Measurements from ENCODE around the gene DTX1. TPM values are rescaled to one million over a fixed set of nuclear protein-coding genes. Genes with fewer than 3 reads are reported as not detected.
"Not testable (repeated sequence)": the region's sequence is repeated elsewhere in the genome, so short reads cannot be mapped to it uniquely, and the experiment has no call there.

The DTX1 gene
- total RNA-seq, 4 donors from 2014 or later, result 2.4 to 8.6 (median 3.1) TPM

GRCh38 chr12:113116875-113117274 is 60.3 kb downstream of the DTX1 start:
- intact Hi-C loops (cut with DNase I; ENCODE audit: low total_unique reads), result no loop called here
- Histone ChIP-seq H3K27me3 (no peaks in the 10 kb centered on the region), H3K36me3 (no peaks in the 10 kb centered on the region), H3K4me1 (no peaks in the 10 kb centered on the region), H3K4me3 (no peak overlapping the region), H3K27ac (no peak overlapping the region), H3K9me3 (no peaks in the 10 kb centered on the region)
- TF ChIP-seq CTCF (IDR thresholded peaks at IDR 0.05), result no peak
- TF ChIP-seq POLR2A (IDR thresholded peaks at IDR 0.05), result no peak
- DNase-seq, result no peak

GRCh38 chr12:113117684-113118083 is 61.2 kb downstream of the DTX1 start:
- H3K9me3 ChIP-seq; H3K27ac ChIP-seq; H3K27me3 ChIP-seq; H3K4me1 ChIP-seq; intact Hi-C loops (cut with DNase I; ENCODE audit: low total_unique reads); DNase-seq; H3K36me3 ChIP-seq; H3K4me3 ChIP-seq: not testable (repeated sequence)

GRCh38 chr12:113118142-113118541 is 61.6 kb downstream of the DTX1 start:
- intact Hi-C loops (cut with DNase I; ENCODE audit: low total_unique reads), result no loop called here
- Histone ChIP-seq H3K36me3 (no peaks in the 10 kb centered on the region), H3K4me1 (no peaks in the 10 kb centered on the region), H3K27me3 (no peaks in the 10 kb centered on the region), H3K27ac (no peak overlapping the region), H3K9me3 (no peaks in the 10 kb centered on the region), H3K4me3 (no peak overlapping the region)
- DNase-seq, result no peak
- TF ChIP-seq POLR2A (IDR thresholded peaks at IDR 0.05), result no peak
- no peak for TF ChIP-seq CTCF (IDR thresholded peaks at IDR 0.05)

- intact Hi-C loops (cut with DNase I; ENCODE audit: low total_unique reads), result no loop called here
- H3K4me3 ChIP-seq, result no peak overlapping the region
- no peaks in the 10 kb centered on the region for H3K4me1 ChIP-seq
- no peaks in the 10 kb centered on the region for H3K36me3 ChIP-seq
- no peak overlapping the region for H3K27ac ChIP-seq
- DNase-seq, result no peak
- TF ChIP-seq POLR2A (IDR thresholded peaks at IDR 0.05) (no peak), CTCF (IDR thresholded peaks at IDR 0.05) (no peak)
- no peaks in the 10 kb centered on the region for H3K9me3 ChIP-seq
- H3K27me3 ChIP-seq, result no peaks in the 10 kb centered on the region
Measured at GRCh38 chr12:113119980-113120669, 63.6 kb downstream of the DTX1 start.

- intact Hi-C loops (cut with DNase I; ENCODE audit: low total_unique reads), result no loop called here
- Histone ChIP-seq H3K27ac (no peak overlapping the region), H3K27me3 (no peaks in the 10 kb centered on the region), H3K4me1 (no peaks in the 10 kb centered on the region), H3K4me3 (no peak overlapping the region), H3K9me3 (no peaks in the 10 kb centered on the region), H3K36me3 (no peaks in the 10 kb centered on the region)
- TF ChIP-seq CTCF (IDR thresholded peaks at IDR 0.05) (no peak), POLR2A (IDR thresholded peaks at IDR 0.05) (no peak)
- DNase-seq, result no peak
Measured at GRCh38 chr12:113120670-113121370, 64.3 kb downstream of the DTX1 start.

All from uterus (tissue), 4 donors.